Measurements from ENCODE around the gene CDC42SE2.
"Not testable (repeated sequence)": the region's sequence is repeated elsewhere in the genome, so short reads cannot be mapped to it uniquely, and the experiment has no call there.

The CDC42SE2 gene

GRCh38 chr5:131389869-131390265 lies 126.0 kb downstream of the CDC42SE2 start:
- DNase-seq (ENCODE audit: low spot score) = no peak

GRCh38 chr5:131392466-131393095 lies 128.7 kb downstream of the CDC42SE2 start:
- DNase-seq (ENCODE audit: low spot score) = no peak

GRCh38 chr5:131393498-131393968 lies 129.7 kb downstream of the CDC42SE2 start:
- no peak for DNase-seq (ENCODE audit: low spot score)

- no peak for DNase-seq (ENCODE audit: low spot score)
Measured at GRCh38 chr5:131394128-131394527, 130.3 kb downstream of the CDC42SE2 start.

- DNase-seq (ENCODE audit: low spot score) = no peak
Measured at GRCh38 chr5:131396015-131396414, 132.2 kb downstream of the CDC42SE2 start.

- no peak for DNase-seq (ENCODE audit: low spot score)
Measured at GRCh38 chr5:131396630-131397273, 132.9 kb downstream of the CDC42SE2 start.

GRCh38 chr5:131399007-131399406 lies 135.2 kb downstream of the CDC42SE2 start:
- not testable (repeated sequence) for DNase-seq (ENCODE audit: low spot score)

- no peak for DNase-seq (ENCODE audit: low spot score)
Measured at GRCh38 chr5:131400585-131400984, 136.7 kb downstream of the CDC42SE2 start.

- no peak for DNase-seq (ENCODE audit: low spot score)
Measured at GRCh38 chr5:131405674-131406073, 141.8 kb downstream of the CDC42SE2 start.

GRCh38 chr5:131406076-131406475 lies 142.2 kb downstream of the CDC42SE2 start:
- no peak for DNase-seq (ENCODE audit: low spot score)

- no peak for DNase-seq (ENCODE audit: low spot score)
Measured at GRCh38 chr5:131406975-131407638, 143.3 kb downstream of the CDC42SE2 start.

GRCh38 chr5:131413605-131414559 lies 150.0 kb downstream of the CDC42SE2 start:
- DNase-seq (ENCODE audit: low spot score) = no peak

- no peak for DNase-seq (ENCODE audit: low spot score)
Measured at GRCh38 chr5:131416729-131417128, 152.9 kb downstream of the CDC42SE2 start.

- DNase-seq (ENCODE audit: low spot score) = peak; percentile 21
Measured at GRCh38 chr5:131417240-131417869, 153.5 kb downstream of the CDC42SE2 start.

GRCh38 chr5:131418846-131419245 lies 155.0 kb downstream of the CDC42SE2 start:
- DNase-seq (ENCODE audit: low spot score) = no peak

- no peak for DNase-seq (ENCODE audit: low spot score)
Measured at GRCh38 chr5:131419877-131420276, 156.0 kb downstream of the CDC42SE2 start.

- peak; percentile 10 for DNase-seq (ENCODE audit: low spot score)
Measured at GRCh38 chr5:131423056-131423455, 159.2 kb downstream of the CDC42SE2 start.

- DNase-seq (ENCODE audit: low spot score) = no peak
Measured at GRCh38 chr5:131426011-131426410, 162.2 kb downstream of the CDC42SE2 start.

GRCh38 chr5:131430794-131431193 lies 166.9 kb downstream of the CDC42SE2 start:
- no peak for DNase-seq (ENCODE audit: low spot score)

- DNase-seq (ENCODE audit: low spot score) = no peak
Measured at GRCh38 chr5:131431794-131432193, 167.9 kb downstream of the CDC42SE2 start.

- DNase-seq (ENCODE audit: low spot score) = no peak
Measured at GRCh38 chr5:131433109-131433508, 169.3 kb downstream of the CDC42SE2 start.

GRCh38 chr5:131436081-131436480 lies 172.2 kb downstream of the CDC42SE2 start:
- no peak for DNase-seq (ENCODE audit: low spot score)
